ENCODE data around the gene HSP90AB1. TPM values are rescaled to one million over a fixed set of nuclear protein-coding genes. Genes with fewer than 3 reads are reported as not detected.

The HSP90AB1 gene
- polyA plus RNA-seq, 1 donor from 2014 or later, result 522 TPM

DNA sequence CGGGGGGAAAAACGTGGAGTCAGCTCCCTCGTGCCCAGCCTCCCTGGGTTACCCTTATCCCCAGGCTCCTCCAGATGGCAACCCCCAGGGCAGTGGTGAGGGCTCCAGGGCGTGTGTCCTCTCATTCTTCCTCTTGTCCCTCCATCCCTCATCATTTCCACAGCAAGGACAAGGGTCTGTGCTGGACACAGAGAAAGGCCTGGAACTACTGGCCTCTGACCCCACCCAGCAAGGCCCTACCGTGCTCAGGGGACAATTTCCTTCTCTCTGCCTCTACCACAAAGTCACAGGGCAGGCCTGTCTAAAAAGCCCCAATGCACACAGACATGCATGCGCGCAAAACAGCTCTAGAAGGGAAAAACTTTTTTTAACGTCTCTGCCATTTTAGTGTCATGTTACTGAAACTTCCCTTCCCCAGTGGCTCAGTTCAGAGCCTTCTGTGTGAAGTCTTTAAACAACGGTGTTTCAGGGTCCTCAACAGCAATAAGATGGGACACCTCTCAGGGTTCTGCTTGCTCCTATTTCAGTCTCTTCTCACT is 11.5 kb downstream of the HSP90AB1 start:
- Histone ChIP-seq H3K4me2 (ENCODE audit: low read length) (no peak overlapping the region), H3K27ac (ENCODE audit: low read length) (no peak overlapping the region), H3K36me3 (ENCODE audit: insufficient read depth, low read length) (no peaks in the 10 kb centered on the region), H3F3A (ENCODE audit: insufficient read depth, low read length, poor library complexity, severe bottlenecking) (no peaks in the 10 kb centered on the region), H3K9me2 (ENCODE audit: insufficient read depth, low read length) (no peaks in the 10 kb centered on the region), H3K79me2 (replicated peaks; ENCODE audit: insufficient read depth, low read length) (peaks cover 25% of the 10 kb centered on the region), H3K9ac (ENCODE audit: low read length) (peak overlapping the region; percentile 96), H3K4me3 (ENCODE audit: low read length) (no peak overlapping the region), H3K27me3 (ENCODE audit: insufficient read depth, low read depth, low read length) (no peaks in the 10 kb centered on the region), H4K20me1 (ENCODE audit: insufficient read depth) (no peaks in the 10 kb centered on the region), H2AFZ (ENCODE audit: low read depth, low read length) (no peak overlapping the region), H3K9me3 (ENCODE audit: low read length) (no peaks in the 10 kb centered on the region)
- no peak for TF ChIP-seq EZH2 (IDR thresholded peaks at IDR 0.05; ENCODE audit: borderline replicate concordance, insufficient read depth, low read length, poor library complexity, severe bottlenecking)
- TF ChIP-seq SMC3 (conservative IDR thresholded peaks at IDR 0.05; ENCODE audit: poor library complexity), result no peak
- TF ChIP-seq RAD21 (conservative IDR thresholded peaks at IDR 0.05), result no peak
- TF ChIP-seq, protein P1, sequence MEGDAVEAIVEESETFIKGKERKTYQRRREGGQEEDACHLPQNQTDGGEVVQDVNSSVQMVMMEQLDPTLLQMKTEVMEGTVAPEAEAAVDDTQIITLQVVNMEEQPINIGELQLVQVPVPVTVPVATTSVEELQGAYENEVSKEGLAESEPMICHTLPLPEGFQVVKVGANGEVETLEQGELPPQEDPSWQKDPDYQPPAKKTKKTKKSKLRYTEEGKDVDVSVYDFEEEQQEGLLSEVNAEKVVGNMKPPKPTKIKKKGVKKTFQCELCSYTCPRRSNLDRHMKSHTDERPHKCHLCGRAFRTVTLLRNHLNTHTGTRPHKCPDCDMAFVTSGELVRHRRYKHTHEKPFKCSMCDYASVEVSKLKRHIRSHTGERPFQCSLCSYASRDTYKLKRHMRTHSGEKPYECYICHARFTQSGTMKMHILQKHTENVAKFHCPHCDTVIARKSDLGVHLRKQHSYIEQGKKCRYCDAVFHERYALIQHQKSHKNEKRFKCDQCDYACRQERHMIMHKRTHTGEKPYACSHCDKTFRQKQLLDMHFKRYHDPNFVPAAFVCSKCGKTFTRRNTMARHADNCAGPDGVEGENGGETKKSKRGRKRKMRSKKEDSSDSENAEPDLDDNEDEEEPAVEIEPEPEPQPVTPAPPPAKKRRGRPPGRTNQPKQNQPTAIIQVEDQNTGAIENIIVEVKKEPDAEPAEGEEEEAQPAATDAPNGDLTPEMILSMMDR (IDR thresholded peaks at IDR 0.05; ENCODE audit: poor library complexity, severe bottlenecking), result no peak
- TF ChIP-seq, protein P2, sequence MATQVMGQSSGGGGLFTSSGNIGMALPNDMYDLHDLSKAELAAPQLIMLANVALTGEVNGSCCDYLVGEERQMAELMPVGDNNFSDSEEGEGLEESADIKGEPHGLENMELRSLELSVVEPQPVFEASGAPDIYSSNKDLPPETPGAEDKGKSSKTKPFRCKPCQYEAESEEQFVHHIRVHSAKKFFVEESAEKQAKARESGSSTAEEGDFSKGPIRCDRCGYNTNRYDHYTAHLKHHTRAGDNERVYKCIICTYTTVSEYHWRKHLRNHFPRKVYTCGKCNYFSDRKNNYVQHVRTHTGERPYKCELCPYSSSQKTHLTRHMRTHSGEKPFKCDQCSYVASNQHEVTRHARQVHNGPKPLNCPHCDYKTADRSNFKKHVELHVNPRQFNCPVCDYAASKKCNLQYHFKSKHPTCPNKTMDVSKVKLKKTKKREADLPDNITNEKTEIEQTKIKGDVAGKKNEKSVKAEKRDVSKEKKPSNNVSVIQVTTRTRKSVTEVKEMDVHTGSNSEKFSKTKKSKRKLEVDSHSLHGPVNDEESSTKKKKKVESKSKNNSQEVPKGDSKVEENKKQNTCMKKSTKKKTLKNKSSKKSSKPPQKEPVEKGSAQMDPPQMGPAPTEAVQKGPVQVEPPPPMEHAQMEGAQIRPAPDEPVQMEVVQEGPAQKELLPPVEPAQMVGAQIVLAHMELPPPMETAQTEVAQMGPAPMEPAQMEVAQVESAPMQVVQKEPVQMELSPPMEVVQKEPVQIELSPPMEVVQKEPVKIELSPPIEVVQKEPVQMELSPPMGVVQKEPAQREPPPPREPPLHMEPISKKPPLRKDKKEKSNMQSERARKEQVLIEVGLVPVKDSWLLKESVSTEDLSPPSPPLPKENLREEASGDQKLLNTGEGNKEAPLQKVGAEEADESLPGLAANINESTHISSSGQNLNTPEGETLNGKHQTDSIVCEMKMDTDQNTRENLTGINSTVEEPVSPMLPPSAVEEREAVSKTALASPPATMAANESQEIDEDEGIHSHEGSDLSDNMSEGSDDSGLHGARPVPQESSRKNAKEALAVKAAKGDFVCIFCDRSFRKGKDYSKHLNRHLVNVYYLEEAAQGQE (IDR thresholded peaks at IDR 0.05; ENCODE audit: borderline replicate concordance), result no peak
- no peak for TF ChIP-seq EP300 (conservative IDR thresholded peaks at IDR 0.05; ENCODE audit: poor library complexity, severe bottlenecking)
- no peak for TF ChIP-seq TAF1 (IDR thresholded peaks at IDR 0.05; ENCODE audit: low read depth)
- TF ChIP-seq POLR2AphosphoS5 (IDR thresholded peaks at IDR 0.05), result no peak
- TF ChIP-seq MXI1 (conservative IDR thresholded peaks at IDR 0.05; ENCODE audit: poor library complexity, severe bottlenecking), result no peak

DNA sequence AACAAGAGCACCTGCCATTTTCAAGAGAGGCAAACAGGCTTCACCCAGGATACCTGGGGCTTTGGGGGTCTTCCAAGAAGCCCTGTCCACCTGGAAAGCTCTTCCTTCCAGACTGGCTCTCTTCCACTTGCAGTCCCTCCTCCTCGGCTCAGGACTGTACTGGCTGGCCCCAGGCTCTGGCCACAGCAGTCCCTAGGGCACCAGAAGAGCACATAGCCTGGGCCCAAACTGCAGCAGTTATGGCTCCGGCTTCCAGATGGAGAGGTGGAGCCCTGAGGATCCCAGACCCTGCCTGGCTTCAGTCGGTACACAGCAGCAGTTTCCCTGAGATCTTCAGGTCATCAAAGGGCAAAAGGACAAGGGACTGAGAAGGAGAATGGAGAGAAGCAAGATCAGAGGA is 12.0 kb downstream of the HSP90AB1 start:
- no peak for TF ChIP-seq SMC3 (conservative IDR thresholded peaks at IDR 0.05; ENCODE audit: poor library complexity)
- TF ChIP-seq EZH2 (IDR thresholded peaks at IDR 0.05; ENCODE audit: borderline replicate concordance, insufficient read depth, low read length, poor library complexity, severe bottlenecking), result no peak
- no peak for TF ChIP-seq POLR2AphosphoS5 (IDR thresholded peaks at IDR 0.05)
- TF ChIP-seq TAF1 (IDR thresholded peaks at IDR 0.05; ENCODE audit: low read depth), result no peak
- TF ChIP-seq MXI1 (conservative IDR thresholded peaks at IDR 0.05; ENCODE audit: poor library complexity, severe bottlenecking), result no peak
- TF ChIP-seq EP300 (conservative IDR thresholded peaks at IDR 0.05; ENCODE audit: poor library complexity, severe bottlenecking), result no peak
- TF ChIP-seq RAD21 (conservative IDR thresholded peaks at IDR 0.05), result no peak
- TF ChIP-seq, protein P2 (IDR thresholded peaks at IDR 0.05; ENCODE audit: borderline replicate concordance), result no peak
- TF ChIP-seq, protein P1 (IDR thresholded peaks at IDR 0.05; ENCODE audit: poor library complexity, severe bottlenecking), result no peak
- Histone ChIP-seq H3K9ac (ENCODE audit: low read length) (no peak overlapping the region), H2AFZ (ENCODE audit: low read depth, low read length) (no peak overlapping the region), H3K9me3 (ENCODE audit: low read length) (no peaks in the 10 kb centered on the region), H3K27me3 (ENCODE audit: insufficient read depth, low read depth, low read length) (no peaks in the 10 kb centered on the region), H3K9me2 (ENCODE audit: insufficient read depth, low read length) (no peaks in the 10 kb centered on the region), H3K36me3 (ENCODE audit: insufficient read depth, low read length) (no peaks in the 10 kb centered on the region), H3F3A (ENCODE audit: insufficient read depth, low read length, poor library complexity, severe bottlenecking) (no peaks in the 10 kb centered on the region), H3K79me2 (replicated peaks; ENCODE audit: insufficient read depth, low read length) (peaks cover 30% of the 10 kb centered on the region), H3K4me3 (ENCODE audit: low read length) (no peak overlapping the region), H4K20me1 (ENCODE audit: insufficient read depth) (no peaks in the 10 kb centered on the region), H3K4me2 (ENCODE audit: low read length) (no peak overlapping the region), H3K27ac (ENCODE audit: low read length) (no peak overlapping the region)

Data from neural cell (in vitro differentiated cells).